Mammary microvascular endothelial cell (primary cell): Measurements from ENCODE around the gene VDAC2. TPM values are rescaled to one million over a fixed set of nuclear protein-coding genes. Genes with fewer than 3 reads are reported as not detected.

Source experiments
- total RNA-seq: library from RNA; depleted of rRNA; stranded (reverse); fragments of >200 nt; gene quantifications from 2 replicates; pipeline ENCODE4 v1.2.3, GENCODE V29; 2015

VDAC2 gene
- 164 and 175 TPM in 2 replicates for total RNA-seq

GRCh38 chr10:75210282-75211006 lies at the start of gene VDAC2:
Gene VDAC2 (plus strand): TSS chr10:75210796. CDS start chr10:75211159, 363 bp downstream.

GRCh38 chr10:75235375-75236177 lies 25.0 kb downstream of the VDAC2 start, which contains the start of gene COMTD1:
Gene COMTD1 (minus strand): TSS chr10:75235957. CDS start chr10:75235928, 29 bp downstream.

Other genes starting within 250 kb of the VDAC2 start
- 16.1 and 17.5 TPM in 2 replicates for gene SAMD8, start 99.1 kb upstream of the VDAC2 start, total RNA-seq
- 18.9 and 22.1 TPM in 2 replicates for gene COMTD1, start 25.2 kb downstream of the VDAC2 start, total RNA-seq
- 2.1 and 3.9 TPM in 2 replicates for gene ZNF503, start 191.0 kb downstream of the VDAC2 start, total RNA-seq
- gene LRMDA, start 220.8 kb downstream of the VDAC2 start, total RNA-seq: 8.8 and 13.7 TPM in 2 replicates